ENCODE data around the gene EIF4A2. TPM values are rescaled to one million over a fixed set of nuclear protein-coding genes. Genes with fewer than 3 reads are reported as not detected.

EIF4A2 gene
- total RNA-seq, 1 experiment from 2014 or later, result 398 TPM

DNA sequence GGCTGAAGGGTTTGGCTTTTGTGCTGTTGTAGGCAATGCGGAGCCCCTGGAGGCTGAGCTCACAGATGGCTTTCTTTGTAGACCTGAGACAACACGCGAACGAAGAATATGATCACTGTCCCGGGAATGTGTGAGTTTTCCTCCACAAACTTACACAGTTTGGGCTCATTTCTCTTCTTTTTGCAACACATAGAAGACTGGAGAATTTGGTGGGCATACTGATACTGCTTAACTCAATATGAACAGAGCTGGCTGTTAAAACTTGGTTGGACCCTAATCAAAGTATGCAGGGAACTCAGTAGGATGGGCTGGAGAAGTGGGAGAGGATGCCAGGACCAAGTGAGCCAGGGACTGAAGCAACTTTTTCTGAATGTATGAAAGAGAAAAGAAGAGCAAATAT lies 35.1 kb downstream of the EIF4A2 start:
- ChIA-PET POLR2A (no interaction called here), RAD21 (ENCODE audit: low non-redundant PET in 1 of 2, low total read pairs in 2 of 2, uncharacterized antibody in 2 of 2, unreplicated experiment in 2 of 2) (no interaction called here), CTCF (interaction anchor here (0.9 to 1.7 kb wide), 4 partner anchors 9 to 229 kb away, joined by 3 to 6 read pairs (median 4); no protein-coding TSS in a partner anchor)
- Histone ChIP-seq H3K27ac (ENCODE audit: low read depth, low read length) (no peak overlapping the region), H3K9me3 (ENCODE audit: control insufficient read depth in 1 of 2, insufficient read depth in 1 of 2, low read depth in 1 of 2, low read length in 2 of 2) (no peaks in the 10 kb centered on the region), H3K27me3 (ENCODE audit: insufficient read depth, low read length) (no peaks in the 10 kb centered on the region), H3K4me1 (ENCODE audit: control insufficient read depth in 1 of 2, insufficient read depth in 2 of 2, low read length in 2 of 2) (peaks cover 9 to 15% of the 10 kb centered on the region in 2 experiments), H3K9ac (ENCODE audit: low read length) (no peak overlapping the region), H4K20me1 (ENCODE audit: insufficient read depth) (no peaks in the 10 kb centered on the region), H3K4me2 (ENCODE audit: low read length) (no peak overlapping the region), H3K4me3 (replicated peaks in 1 of 2; ENCODE audit: low read depth in 1 of 2, low read length in 2 of 2) (no peak overlapping the region), H2AFZ (ENCODE audit: low read depth, low read length, poor library complexity, severe bottlenecking) (no peak overlapping the region), H3K9me2 (ENCODE audit: insufficient read depth) (no peaks in the 10 kb centered on the region), H3K79me2 (ENCODE audit: insufficient read depth, low read length) (no peaks in the 10 kb centered on the region), H3K36me3 (ENCODE audit: control insufficient read depth in 1 of 2, insufficient read depth in 2 of 2, low read length in 2 of 2) (no peaks in the 10 kb centered on the region)
- intact Hi-C loops (cut with micrococcal nuclease), result no loop called here
- no TSS peak for BruUV-seq (replicated peaks)
- TF ChIP-seq ZNF274 (IDR thresholded peaks at IDR 0.05; ENCODE audit: low read depth, low read length), result no peak
- TF ChIP-seq POLR2AphosphoS5 (IDR thresholded peaks at IDR 0.05; ENCODE audit: low read depth, low read length), result no peak
- TF ChIP-seq YY1 (IDR thresholded peaks at IDR 0.05; ENCODE audit: extremely low read depth, insufficient replicate concordance, low read depth, low read length), result no peak
- no peak for TF ChIP-seq JUND (IDR thresholded peaks at IDR 0.05)
- TF ChIP-seq, protein P1, sequence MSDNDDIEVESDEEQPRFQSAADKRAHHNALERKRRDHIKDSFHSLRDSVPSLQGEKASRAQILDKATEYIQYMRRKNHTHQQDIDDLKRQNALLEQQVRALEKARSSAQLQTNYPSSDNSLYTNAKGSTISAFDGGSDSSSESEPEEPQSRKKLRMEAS (IDR thresholded peaks at IDR 0.05), result no peak
- TF ChIP-seq ELF1 (IDR thresholded peaks at IDR 0.05; ENCODE audit: borderline replicate concordance, low read depth), result no peak
- no peak for TF ChIP-seq EZH2phosphoT487 (IDR thresholded peaks at IDR 0.05; ENCODE audit: borderline replicate concordance)
- TF ChIP-seq, protein P2, sequence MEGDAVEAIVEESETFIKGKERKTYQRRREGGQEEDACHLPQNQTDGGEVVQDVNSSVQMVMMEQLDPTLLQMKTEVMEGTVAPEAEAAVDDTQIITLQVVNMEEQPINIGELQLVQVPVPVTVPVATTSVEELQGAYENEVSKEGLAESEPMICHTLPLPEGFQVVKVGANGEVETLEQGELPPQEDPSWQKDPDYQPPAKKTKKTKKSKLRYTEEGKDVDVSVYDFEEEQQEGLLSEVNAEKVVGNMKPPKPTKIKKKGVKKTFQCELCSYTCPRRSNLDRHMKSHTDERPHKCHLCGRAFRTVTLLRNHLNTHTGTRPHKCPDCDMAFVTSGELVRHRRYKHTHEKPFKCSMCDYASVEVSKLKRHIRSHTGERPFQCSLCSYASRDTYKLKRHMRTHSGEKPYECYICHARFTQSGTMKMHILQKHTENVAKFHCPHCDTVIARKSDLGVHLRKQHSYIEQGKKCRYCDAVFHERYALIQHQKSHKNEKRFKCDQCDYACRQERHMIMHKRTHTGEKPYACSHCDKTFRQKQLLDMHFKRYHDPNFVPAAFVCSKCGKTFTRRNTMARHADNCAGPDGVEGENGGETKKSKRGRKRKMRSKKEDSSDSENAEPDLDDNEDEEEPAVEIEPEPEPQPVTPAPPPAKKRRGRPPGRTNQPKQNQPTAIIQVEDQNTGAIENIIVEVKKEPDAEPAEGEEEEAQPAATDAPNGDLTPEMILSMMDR (IDR thresholded peaks at IDR 0.05 in 2 of 3, conservative IDR thresholded peaks at IDR 0.05 in 1 of 3; ENCODE audit: borderline replicate concordance in 1 of 3, insufficient read depth in 1 of 3, low read depth in 2 of 3, low read length in 2 of 3), result no peak
- TF ChIP-seq, protein P3, sequence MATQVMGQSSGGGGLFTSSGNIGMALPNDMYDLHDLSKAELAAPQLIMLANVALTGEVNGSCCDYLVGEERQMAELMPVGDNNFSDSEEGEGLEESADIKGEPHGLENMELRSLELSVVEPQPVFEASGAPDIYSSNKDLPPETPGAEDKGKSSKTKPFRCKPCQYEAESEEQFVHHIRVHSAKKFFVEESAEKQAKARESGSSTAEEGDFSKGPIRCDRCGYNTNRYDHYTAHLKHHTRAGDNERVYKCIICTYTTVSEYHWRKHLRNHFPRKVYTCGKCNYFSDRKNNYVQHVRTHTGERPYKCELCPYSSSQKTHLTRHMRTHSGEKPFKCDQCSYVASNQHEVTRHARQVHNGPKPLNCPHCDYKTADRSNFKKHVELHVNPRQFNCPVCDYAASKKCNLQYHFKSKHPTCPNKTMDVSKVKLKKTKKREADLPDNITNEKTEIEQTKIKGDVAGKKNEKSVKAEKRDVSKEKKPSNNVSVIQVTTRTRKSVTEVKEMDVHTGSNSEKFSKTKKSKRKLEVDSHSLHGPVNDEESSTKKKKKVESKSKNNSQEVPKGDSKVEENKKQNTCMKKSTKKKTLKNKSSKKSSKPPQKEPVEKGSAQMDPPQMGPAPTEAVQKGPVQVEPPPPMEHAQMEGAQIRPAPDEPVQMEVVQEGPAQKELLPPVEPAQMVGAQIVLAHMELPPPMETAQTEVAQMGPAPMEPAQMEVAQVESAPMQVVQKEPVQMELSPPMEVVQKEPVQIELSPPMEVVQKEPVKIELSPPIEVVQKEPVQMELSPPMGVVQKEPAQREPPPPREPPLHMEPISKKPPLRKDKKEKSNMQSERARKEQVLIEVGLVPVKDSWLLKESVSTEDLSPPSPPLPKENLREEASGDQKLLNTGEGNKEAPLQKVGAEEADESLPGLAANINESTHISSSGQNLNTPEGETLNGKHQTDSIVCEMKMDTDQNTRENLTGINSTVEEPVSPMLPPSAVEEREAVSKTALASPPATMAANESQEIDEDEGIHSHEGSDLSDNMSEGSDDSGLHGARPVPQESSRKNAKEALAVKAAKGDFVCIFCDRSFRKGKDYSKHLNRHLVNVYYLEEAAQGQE (IDR thresholded peaks at IDR 0.05; ENCODE audit: low read depth), result no peak
- no peak for TF ChIP-seq EGR1 (IDR thresholded peaks at IDR 0.05; ENCODE audit: low read depth)
- no peak for TF ChIP-seq SRF (IDR thresholded peaks at IDR 0.05; ENCODE audit: low read depth)
- no peak for TF ChIP-seq CBX3 (IDR thresholded peaks at IDR 0.05; ENCODE audit: low read depth)
- TF ChIP-seq RAD21 (IDR thresholded peaks at IDR 0.05; ENCODE audit: low read depth), result no peak
- DNase-seq (ENCODE audit: low read depth, low spot score), result no peak
- ATAC-seq, result no peak
